HG03460 (cell line): ENCODE measurements around the gene TXNDC12.
A peak's percentile ranks its signal among the peaks of the same experiment; 100 is the strongest.
"Not testable (repeated sequence)": the region's sequence is repeated elsewhere in the genome, so short reads cannot be mapped to it uniquely, and the experiment has no call there.

Experiments
- ATAC-seq: cut with Tn5 transposase; IDR thresholded peaks from one replicate; pipeline ENCODE4 v1.9.1; 2021; ENCODE audit not compliant: unreplicated experiment

TXNDC12 gene

DNA sequence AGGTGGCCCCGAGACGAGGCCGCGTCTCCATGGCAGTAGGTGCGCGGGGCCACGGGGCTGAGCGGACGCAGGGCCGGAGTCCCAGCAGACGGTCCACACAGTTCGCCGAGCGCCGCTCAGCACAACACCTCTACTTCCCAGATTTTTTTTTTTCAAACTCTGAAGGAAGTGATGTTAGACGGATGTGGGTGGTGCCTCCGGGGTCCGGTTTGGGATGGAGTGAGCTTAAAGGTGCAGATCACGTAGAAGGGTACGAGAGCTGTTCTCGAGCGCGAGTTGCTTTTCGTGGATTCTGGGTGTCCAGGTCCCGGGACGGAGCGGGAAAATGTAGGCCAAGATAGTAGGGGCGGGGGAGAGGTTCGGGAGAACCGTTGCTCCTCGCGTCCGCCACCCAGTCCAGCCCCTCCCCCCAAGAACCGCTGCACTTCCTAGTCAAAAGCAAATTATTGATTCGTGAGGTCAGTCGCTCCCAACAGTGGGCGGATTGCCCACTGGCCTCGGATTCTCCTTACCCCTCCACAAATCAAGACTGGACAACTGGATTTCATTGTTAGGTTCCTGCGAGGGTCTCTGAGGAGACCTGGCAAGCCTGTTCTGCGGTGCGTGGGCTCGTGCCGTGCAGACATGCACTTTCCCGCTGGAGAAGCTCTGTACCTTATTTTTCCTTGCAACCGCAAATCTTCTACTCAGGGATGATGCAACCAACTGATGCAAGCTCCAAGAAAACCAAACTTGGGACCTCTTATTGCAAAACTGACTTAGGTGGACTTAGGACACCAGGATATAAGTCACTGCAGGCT is at the start of gene TXNDC12:
Gene TXNDC12 (minus strand): TSS at position 126 of the 800 bp plus-strand sequence. CDS start 95 bp downstream, at position 31.
- ATAC-seq, result peak; percentile 34

DNA sequence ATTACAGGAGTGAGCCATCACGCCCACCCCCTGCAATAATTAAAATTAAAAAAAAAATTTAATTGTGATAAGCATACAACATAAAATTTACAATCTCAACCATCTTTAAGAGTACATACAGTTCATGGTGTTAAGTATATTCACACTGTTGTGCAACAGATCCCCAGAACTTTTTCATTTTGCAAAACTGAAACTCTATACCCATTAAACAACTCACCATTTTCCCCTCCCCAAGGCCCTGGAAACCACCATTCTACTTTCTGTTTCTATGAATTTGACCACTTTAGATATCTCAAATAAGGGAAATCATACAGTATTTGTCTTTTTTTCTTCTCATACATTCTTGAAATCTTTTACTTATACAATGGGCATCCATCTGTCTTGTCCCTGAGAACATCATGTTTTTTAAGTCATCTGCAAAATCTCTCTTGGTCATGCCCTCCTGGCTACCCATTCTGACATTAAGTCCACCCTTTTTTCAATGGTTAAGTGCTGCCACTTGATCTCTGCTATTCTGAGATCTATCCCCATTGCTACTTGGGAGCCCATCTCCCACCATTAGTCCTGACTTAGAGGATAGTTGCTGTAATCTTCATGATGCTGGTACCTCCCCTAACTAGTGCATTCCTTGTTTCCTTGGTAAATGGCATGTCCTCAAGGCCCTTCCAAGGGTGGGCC is 47.5 kb upstream of the TXNDC12 start:
- no peak for ATAC-seq

- ATAC-seq, result no peak
Measured at GRCh38 chr1:52098139-52098871, 43.3 kb upstream of the TXNDC12 start.

- no peak for ATAC-seq
Measured at GRCh38 chr1:52096216-52096615, 41.2 kb upstream of the TXNDC12 start.

- not testable (repeated sequence) for ATAC-seq
Measured at GRCh38 chr1:52094300-52094699, 39.3 kb upstream of the TXNDC12 start.

- not testable (repeated sequence) for ATAC-seq
Measured at GRCh38 chr1:52087892-52088291, 32.9 kb upstream of the TXNDC12 start.

- no peak for ATAC-seq
Measured at GRCh38 chr1:52080014-52080415, 25.0 kb upstream of the TXNDC12 start.

- not testable (repeated sequence) for ATAC-seq
Measured at GRCh38 chr1:52077277-52077676, 22.3 kb upstream of the TXNDC12 start.

DNA sequence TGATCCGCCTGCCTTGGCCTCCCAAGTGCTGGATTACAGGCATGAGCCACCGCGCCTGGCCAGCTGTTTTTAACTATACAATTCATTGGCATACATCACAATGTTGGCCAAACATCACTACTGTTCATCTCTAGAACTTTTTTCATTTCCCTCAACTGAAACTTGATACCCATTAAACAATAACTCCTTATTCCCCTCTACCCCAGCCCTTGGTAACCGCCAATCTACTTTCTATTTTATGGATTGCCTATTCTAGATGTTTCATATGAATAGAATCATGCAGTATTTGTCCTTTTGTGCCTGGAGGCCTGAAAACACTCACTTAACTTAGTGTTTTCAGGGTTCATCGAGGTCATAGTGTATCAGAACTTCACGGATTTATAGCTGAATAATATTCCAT is 17.3 kb upstream of the TXNDC12 start:
- no peak for ATAC-seq

- ATAC-seq, result no peak
Measured at GRCh38 chr1:52070704-52071103, 15.7 kb upstream of the TXNDC12 start.

DNA sequence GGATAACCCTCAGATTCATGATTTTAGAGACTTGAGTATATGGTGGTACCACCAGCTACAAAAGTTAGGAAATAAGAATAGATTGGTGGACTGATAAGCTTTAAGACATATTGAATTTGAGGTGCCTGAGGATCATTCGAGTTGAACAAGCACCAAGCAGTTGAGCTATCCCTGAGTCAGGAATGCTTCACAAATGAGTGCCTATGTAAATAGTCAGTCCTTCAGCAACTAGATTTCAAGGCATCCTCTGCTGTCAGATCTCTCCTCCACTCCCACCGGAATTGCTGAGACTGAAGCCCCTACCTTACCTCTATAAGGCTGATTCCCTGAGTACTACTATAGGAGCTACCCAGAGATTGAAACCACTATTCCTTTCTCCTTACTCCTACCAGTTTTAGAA is 8.2 kb upstream of the TXNDC12 start:
- ATAC-seq, result no peak

DNA sequence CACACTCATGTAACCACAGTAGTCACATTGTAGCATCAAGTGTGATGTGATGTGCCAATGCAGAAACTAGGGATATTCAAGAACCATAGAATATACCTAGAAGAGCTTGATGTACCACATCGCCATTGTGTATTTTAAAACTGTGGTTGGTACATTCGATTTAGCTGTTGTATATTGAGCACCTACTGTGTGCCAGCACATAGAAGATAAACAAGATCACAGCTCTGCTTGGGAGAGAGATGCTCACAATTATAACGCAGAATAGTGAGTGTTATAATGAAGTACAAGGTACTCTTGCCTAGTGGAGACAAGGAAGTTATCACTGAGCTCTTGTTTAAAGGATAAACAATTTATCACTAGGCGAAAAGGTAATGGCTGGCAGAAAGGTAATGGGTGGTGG is 5.8 kb upstream of the TXNDC12 start:
- no peak for ATAC-seq

DNA sequence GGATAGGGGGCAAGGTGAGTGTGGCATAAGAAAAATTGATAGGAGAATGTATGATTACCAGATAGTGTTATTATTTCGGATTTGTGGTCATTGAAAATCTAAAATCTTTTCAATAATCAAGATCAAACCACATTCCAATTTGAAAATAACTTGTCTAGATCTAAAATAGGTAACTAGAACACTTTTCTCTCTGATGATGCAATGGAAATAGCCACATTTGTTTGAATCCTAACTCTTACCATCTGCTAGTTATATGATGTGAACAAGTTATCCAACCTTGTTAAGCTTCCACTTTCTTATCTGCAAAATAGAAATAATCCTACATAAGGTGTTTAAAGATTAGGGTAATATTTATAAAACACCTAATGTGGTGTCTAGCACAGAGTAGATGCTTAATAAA is 4.9 kb upstream of the TXNDC12 start:
- ATAC-seq, result no peak

DNA sequence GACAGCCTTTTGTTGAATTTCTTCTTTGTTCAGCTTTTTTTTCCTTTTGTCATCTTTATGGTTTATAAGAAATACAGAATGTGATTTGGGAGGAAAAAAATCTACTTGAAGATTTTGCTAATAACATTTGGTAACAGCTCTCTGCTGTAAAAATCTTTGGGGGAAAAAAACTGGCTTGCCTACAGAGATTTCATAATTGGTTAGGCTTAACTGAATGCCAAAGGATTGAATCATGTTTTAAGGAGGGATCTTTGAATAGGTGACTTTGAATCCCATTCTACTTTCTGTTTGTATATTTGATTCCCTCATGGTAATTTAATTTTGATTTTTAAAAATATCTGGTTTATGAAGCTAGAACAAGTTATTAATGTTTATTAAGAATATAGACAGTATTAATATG is 4.3 kb upstream of the TXNDC12 start:
- no peak for ATAC-seq

DNA sequence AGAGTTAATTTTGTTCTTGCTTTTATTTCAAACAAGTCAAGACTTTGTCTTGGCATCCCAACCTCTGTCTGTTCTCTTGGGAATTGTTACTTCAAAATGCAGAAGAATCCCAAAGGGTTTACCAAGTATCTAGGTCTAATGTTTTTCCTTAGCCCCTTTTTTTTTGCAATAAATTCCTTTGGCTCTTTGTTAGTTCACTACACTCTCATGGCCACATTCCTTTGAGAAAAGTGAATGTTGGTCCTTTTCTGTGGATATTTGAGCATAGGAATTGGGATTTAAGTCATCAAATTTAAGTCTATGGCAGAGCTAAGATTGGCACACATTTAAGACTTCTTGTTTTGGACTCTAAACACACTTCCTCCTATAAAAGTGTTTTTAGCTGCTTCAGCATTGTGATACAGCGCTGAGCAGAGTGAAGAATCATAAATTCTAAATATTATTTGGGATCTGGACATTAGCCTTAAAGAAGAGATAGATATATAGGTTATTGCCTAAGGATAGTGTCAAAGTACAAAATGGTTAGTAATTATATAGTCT is 3.0 kb upstream of the TXNDC12 start:
- ATAC-seq, result no peak

DNA sequence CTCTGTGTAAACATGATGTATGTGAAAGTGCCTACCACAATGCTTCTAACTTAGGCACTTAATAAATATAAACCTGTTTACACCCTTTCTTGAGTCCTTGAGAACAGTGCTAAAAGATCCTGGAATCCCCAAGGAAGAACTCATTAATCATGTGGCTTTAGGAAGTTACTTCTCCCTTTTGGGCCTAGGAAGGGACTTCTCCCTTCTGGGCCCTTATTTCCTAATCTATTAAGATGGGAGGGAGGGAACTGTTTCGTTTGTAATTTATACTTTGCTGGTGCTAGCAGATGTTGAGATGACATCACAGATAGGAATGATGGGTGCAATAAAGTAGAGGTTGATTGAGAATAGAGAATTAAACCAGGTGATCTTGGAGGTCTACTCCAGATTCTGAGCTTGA is 2.3 kb upstream of the TXNDC12 start:
- ATAC-seq, result no peak

- ATAC-seq, result no peak
Measured at GRCh38 chr1:52056937-52057231, 1.9 kb upstream of the TXNDC12 start.

DNA sequence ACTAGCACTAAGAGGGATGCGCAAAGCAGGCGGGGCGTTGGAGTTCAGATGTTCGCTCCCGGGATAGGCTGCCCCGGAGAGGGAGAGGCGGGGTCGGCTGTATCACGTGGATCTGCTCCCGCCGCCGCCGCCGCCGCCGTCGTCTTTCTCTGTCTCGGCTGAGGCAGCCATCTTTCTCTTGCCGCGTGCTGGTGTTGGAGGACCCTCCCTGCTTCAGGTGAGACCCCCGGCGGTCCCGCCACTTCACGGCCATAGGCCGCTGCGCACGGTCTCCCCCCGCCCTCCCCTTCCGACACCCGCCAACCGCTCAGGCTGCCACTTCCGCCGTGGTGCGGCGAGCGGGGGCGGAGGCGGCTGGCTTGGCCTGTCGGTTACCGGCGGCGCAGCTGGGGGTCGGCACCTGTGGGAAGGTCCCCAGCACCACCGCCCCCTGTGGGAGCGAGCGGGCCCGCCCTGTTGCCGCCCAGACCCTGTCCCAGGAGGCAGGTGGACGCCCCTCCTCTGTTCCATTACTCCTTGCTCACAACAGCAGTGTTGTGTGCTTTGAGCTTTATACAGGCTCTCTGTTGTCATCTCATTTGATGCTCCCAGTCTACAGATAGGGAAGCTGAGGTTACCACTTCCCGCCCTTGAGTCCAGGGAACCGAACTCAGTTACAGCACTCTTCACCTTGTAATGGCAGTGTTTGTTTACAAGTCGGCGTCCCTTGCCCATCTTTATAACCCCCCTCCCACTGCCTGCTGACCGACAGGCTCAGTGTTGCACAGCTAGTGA is 1.4 kb upstream of the TXNDC12 start, which contains the start of gene BTF3L4:
Gene BTF3L4 (plus strand): TSS at position 133 of the 774 bp plus-strand sequence. CDS start 3,553 bp downstream, outside the sequence.
- ATAC-seq, result peak; percentile 83

DNA sequence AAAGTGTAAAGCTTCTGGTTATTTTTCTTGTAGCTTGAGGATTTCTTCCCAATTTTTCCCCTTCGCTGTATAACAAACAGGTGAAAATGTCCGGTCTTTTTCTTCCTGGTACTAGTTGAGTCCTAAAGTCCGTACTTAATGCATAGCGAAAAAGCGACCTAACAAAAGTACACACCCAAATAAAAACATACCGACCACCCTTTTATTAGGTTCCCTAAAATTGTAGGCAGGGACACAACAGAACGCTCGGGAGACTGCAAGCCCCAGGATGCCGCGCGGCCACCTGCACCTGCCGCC is 823 bp upstream of the TXNDC12 start:
- ATAC-seq, result no peak

DNA sequence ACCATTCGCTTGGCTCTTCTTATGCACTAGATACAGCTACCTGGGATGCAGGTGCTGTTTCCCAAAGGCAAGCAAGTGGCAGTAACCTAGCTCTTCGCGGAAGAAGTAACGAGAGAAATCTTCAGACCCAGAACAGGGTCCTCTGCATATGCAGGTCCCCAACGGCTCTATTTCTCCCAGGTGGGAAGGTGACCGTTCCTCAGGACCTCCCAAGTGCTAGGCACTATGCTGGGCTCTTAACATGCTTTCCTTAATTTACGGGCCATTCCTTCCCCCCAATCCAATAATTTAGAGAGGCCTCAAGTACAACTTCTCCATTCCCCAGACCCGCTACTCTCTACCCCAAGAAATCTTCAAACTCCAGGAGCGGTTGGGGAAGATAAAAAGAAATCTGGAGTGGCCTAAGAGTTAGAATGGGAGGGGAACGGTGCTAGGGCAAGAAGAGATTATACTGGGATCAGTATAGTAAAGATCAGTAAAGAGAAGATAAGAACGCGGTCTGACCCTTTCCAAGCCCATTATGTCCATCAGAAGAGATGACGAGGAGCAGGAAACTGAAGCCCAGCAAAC is 410 bp downstream of the TXNDC12 start:
- no peak for ATAC-seq

- ATAC-seq, result no peak
Measured at GRCh38 chr1:52053862-52054261, 1.1 kb downstream of the TXNDC12 start.
